NCI-H345 (cell line): ENCODE measurements around the gene ENG.
"Not testable (repeated sequence)": the region's sequence is repeated elsewhere in the genome, so short reads cannot be mapped to it uniquely, and the experiment has no call there.

Source experiments
- DNase-seq: peaks from one replicate; lab custom pipeline; 2025; lab: John Stamatoyannopoulos, UW

Gene ENG

GRCh38 chr9:127793093-127793708, 61.3 kb downstream of the ENG start:
- DNase-seq: no peak

GRCh38 chr9:127792417-127793031, 61.9 kb downstream of the ENG start:
- DNase-seq: no peak

- DNase-seq: no peak
These were observed 63.4 kb downstream of the ENG start for GRCh38 chr9:127791085-127791484.

GRCh38 chr9:127790094-127790855, 64.2 kb downstream of the ENG start:
- DNase-seq: no peak

- DNase-seq: no peak
These were observed 65.3 kb downstream of the ENG start for GRCh38 chr9:127789179-127789578.

- no peak for DNase-seq
These were observed 66.0 kb downstream of the ENG start for GRCh38 chr9:127788337-127789011.

- DNase-seq: no peak
These were observed 67.7 kb downstream of the ENG start for GRCh38 chr9:127786773-127787104.

GRCh38 chr9:127785933-127786772, 68.3 kb downstream of the ENG start, which contains the start of gene CDK9:
Gene CDK9, plus strand, starts transcription at chr9:127786034. Its CDS starts 115 bp downstream, at chr9:127786149.
- peak; percentile 91 for DNase-seq

- peak; percentile 88 for DNase-seq
These were observed 69.2 kb downstream of the ENG start for GRCh38 chr9:127785023-127785932.

- DNase-seq: no peak
These were observed 71.1 kb downstream of the ENG start for GRCh38 chr9:127783111-127784008.

- DNase-seq: no peak
These were observed 72.7 kb downstream of the ENG start for GRCh38 chr9:127781806-127782205.

GRCh38 chr9:127780909-127781308, 73.5 kb downstream of the ENG start:
- DNase-seq: not testable (repeated sequence)

GRCh38 chr9:127780126-127780885, 74.2 kb downstream of the ENG start:
- DNase-seq: no peak

GRCh38 chr9:127779136-127779981, 75.1 kb downstream of the ENG start:
- no peak for DNase-seq

GRCh38 chr9:127778280-127779135, 76.0 kb downstream of the ENG start, which contains the start of gene SH2D3C:
Gene SH2D3C, minus strand, starts transcription at chr9:127778666. Its CDS starts 39 bp downstream, at chr9:127778627.
- no peak for DNase-seq

GRCh38 chr9:127777368-127777980, 77.0 kb downstream of the ENG start:
- no peak for DNase-seq
